VCaP (cell line): ENCODE results near the gene TUBB8B.
"Not testable (repeated sequence)": the region's sequence is repeated elsewhere in the genome, so short reads cannot be mapped to it uniquely, and the experiment has no call there.

Source experiments
- H3K27ac ChIP-seq: fragments of 450-650 bp; 2 replicates; pipeline ENCODE4 v1.5.1; 2017
- TF ChIP-seq, protein P1 (sequence below): fragments of 450-650 bp; conservative IDR thresholded peaks from 2 replicates; pipeline ENCODE4 v1.5.1; 2017; ENCODE audit warnings: mild to moderate bottlenecking, moderate library complexity

The TUBB8B gene

DNA sequence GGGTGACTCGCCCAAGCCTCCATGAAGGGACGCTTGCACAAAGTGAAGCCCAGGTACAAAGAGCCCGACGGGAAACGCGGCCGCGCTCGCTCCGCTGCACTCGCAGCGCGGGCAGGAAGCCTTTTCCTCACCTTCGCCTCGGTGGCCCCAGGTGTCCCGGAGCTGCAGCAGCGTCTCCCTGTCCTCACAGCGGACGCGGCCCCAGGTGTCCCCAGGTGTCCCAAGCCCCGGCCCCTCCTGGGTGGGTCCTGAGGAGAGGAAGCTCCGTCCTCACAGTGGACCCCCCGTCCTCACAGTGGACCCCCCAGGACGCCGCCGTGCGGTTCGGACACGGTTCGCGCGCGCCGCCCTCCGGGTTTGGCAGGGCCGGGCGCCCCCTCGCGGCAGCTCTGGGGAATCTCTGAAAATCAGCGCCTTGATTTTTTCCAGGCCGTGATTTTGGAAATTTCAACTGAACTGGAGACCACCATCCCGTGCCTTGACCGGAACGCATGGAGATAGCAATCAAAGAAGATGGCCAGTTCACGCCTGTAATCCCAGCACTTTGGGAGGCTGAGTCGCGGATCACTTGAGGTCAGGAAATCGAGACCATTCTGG is 23.9 kb upstream of the TUBB8B start:
- TF ChIP-seq, protein P1, sequence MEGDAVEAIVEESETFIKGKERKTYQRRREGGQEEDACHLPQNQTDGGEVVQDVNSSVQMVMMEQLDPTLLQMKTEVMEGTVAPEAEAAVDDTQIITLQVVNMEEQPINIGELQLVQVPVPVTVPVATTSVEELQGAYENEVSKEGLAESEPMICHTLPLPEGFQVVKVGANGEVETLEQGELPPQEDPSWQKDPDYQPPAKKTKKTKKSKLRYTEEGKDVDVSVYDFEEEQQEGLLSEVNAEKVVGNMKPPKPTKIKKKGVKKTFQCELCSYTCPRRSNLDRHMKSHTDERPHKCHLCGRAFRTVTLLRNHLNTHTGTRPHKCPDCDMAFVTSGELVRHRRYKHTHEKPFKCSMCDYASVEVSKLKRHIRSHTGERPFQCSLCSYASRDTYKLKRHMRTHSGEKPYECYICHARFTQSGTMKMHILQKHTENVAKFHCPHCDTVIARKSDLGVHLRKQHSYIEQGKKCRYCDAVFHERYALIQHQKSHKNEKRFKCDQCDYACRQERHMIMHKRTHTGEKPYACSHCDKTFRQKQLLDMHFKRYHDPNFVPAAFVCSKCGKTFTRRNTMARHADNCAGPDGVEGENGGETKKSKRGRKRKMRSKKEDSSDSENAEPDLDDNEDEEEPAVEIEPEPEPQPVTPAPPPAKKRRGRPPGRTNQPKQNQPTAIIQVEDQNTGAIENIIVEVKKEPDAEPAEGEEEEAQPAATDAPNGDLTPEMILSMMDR = peak; percentile 69
- not testable (repeated sequence) for H3K27ac ChIP-seq

DNA sequence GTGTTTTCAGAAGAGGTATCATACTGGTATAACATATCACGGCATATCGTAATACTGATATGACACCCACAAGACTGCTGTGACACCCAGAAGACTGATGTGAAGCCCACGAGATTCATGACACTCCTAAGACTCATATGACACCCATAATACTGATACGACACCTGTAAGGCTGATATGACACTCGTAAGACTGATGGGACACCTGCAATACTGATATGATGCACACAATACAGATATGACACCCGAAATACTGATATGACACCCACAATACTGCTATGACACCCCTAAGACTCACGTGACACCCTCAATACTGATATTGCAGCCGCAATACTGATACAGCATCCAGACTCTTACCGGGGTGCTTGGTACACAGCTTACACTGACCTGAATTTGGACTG is 18.3 kb upstream of the TUBB8B start:
- H3K27ac ChIP-seq = not testable (repeated sequence)

DNA sequence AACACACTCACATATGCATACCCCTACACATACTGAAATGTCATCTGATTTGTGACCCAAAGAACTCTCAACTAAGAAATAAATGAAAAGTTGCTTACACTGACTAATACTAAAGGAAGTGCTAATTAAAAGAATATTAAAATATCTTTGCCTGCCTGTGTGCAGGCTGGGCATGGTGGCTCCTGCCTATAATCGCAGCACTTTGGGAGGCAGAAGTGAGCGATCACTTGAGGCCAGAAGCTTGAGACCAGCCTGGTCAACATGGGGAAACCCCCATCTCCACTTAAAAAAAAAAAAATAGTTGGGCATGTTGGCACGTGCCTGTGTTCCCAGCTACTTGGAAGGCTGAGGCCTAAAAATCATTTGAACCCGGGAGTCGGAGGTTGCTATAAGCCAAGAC is 14.9 kb upstream of the TUBB8B start:
- not testable (repeated sequence) for H3K27ac ChIP-seq

DNA sequence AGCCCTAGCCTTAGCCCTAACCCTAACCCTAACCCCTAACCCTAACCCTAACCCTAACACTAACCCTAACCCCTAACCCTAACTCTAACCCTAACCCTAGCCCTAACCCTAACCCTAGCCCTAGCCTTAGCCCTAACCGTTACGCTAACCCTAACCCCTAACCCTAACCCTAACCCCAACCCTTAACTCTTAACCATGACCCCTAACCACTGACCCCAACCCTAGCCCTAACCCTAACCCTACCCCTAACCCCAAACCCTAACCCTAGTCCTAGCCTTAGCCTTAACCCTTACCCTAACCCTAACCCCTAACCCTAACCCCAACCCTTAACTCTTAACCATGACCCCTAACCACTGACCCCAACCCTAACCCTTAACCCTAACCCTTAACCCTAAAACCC is 14.2 kb upstream of the TUBB8B start:
- H3K27ac ChIP-seq = not testable (repeated sequence)

DNA sequence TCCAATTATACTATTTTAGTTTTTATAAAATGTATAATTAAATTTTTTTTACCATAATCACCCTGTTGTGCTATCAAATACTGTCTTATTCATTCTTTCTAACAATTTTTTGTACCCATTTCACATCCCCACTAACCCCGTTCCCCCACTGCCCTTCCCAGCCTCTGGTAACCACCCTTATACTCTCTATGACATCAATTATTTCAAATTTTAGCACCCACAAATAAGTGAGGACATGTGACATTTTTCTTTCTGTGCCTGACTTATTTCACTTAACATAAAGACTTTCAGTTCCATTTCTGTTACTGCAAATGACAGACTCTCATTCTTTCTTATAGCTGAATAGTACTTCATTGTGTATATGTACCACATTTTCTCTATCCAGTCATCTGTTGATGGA is 5.0 kb upstream of the TUBB8B start:
- H3K27ac ChIP-seq = not testable (repeated sequence)

DNA sequence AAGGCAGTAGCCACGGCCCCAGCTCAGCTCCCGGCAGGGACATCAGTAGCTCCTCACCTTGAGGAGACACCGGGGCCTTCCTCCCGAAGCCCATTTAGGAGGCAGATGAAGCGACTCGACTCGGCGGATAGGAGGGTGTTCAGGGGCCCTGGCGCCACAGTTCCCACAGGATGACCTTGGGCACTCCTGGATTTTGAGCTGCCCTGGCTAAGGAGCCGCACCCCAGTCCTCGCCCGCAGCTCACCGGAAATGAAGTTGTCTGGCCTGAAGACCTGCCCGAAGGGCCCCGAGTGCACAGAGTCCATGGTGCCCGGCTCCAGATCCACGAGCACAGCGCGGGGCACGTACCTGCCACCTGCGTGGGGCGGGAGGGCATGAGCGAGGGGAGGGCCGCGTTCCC is 719 bp downstream of the TUBB8B start:
- H3K27ac ChIP-seq = not testable (repeated sequence)

DNA sequence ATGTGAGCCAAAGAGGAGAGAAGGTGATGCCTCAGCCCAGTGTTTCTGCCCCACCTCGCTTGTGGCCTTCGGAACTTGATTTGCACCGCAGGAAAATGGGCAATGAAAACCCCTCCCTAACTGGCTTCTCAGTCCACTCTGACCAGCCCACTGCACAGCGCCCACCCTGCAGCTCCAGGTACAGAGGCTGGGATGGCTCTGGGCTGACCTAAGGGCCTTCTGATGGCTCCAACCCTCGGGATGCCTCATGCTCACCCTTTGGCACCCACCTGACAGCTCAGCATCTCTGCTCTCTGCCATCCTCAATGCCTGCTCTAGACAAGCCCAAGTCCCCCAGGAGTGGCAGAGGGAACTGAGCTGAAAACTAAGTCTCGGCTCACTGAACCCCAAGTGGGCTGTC is 36.2 kb downstream of the TUBB8B start:
- H3K27ac ChIP-seq = not testable (repeated sequence)

DNA sequence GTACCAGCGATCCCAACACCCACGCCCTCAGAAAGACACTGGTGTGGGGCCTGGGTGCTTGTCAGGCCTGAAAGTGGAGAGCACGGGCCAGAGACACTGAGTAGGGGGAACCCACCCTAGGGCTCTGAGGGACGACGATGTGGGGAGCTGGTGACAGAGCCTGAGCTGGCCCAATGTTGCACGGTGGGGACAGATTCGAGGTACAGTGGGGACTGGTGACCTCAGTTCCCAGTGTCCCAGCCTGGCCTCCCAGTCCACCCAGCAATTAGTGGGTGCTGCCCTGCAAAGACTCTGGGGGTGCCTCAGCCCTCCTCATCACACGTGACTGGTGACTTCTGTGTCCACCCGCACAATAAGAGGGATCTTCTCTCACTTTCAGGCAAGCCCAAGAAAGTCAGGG is 36.6 kb downstream of the TUBB8B start:
- not testable (repeated sequence) for H3K27ac ChIP-seq

DNA sequence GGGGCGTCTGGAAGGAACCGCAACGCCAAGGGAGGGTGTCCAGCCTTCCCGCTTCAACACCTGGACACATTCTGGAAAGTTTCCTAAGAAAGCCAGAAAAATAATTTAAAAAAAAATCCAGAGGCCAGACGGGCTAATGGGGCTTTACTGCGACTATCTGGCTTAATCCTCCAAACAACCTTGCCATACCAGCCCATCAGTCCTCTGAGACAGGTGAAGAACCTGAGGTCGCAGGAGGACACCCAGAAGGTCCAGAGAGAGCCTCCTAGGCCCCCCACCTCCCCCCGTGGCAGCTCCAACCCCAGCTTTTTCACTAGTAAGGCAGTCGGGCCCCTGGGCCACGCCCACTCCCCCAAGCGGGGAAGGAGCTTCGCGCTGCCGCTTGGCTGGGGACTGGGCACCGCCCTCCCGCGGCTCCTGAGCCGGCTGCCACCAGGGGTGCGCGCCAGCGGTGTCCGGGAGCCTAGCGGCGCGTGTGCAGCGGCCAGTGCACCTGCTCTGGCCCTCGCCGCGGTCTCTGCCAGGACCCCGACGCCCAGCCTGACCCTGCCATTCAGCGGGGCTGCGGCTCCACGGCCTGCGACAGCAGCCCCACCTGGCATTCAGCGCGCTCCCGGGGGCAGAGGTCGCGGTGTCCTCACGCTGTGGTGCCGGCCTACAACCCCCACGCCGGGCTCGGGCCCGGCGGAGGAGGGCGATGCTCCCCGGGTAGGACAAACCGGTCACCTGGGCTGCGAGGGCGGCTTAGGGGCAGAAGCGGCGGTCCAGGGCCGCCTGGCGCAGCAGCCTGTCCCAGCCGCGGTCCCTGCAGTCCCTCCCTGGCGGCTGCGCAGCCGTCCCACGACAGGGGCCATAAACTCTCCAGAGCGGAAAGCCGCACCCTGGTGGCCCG is 37.8 kb downstream of the TUBB8B start:
- H3K27ac ChIP-seq = not testable (repeated sequence)

DNA sequence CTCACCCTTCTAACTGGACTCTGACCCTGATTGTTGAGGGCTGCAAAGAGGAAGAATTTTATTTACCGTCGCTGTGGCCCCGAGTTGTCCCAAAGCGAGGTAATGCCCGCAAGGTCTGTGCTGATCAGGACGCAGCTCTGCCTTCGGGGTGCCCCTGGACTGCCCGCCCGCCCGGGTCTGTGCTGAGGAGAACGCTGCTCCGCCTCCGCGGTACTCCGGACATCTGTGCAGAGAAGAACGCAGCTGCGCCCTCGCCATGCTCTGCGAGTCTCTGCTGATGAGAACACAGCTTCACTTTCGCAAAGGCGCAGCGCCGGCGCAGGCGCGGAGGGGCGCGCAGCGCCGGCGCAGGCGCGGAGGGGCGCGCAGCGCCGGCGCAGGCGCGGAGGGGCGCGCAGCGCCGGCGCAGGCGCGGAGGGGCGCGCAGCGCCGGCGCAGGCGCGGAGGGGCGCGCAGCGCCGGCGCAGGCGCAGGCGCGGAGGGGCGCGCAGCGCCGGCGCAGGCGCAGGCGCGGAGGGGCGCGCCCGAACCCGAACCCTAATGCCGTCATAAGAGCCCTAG is 38.7 kb downstream of the TUBB8B start:
- not testable (repeated sequence) for H3K27ac ChIP-seq

DNA sequence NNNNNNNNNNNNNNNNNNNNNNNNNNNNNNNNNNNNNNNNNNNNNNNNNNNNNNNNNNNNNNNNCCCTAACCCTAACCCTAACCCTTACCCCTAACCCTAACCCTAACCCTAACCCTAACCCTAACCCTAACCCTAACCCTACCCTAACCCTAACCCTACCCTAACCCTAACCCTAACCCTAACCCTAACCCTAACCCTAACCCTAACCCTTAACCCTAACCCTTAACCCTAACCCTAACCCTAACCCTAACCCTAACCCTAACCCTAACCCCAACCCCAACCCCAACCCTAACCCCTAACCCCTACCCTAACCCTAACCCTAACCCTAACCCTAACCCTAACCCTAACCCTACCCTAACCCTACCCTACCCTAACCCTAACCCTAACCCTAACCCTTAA is 39.5 kb downstream of the TUBB8B start:
- H3K27ac ChIP-seq = not testable (repeated sequence)
